Measurements from ENCODE around the gene CHMP4B. TPM values are rescaled to one million over a fixed set of nuclear protein-coding genes. Genes with fewer than 3 reads are reported as not detected.

The CHMP4B gene
- total RNA-seq, 1 experiment from 2014 or later, result 68.9 TPM

GRCh38 chr20:33822991-33823390, 11.8 kb downstream of the CHMP4B start:
- Histone ChIP-seq H3K27ac (ENCODE audit: low read depth, low read length, poor library complexity, severe bottlenecking) (no peak overlapping the region), H3K36me3 (ENCODE audit: insufficient read depth, low read length, poor library complexity, severe bottlenecking) (no peaks in the 10 kb centered on the region), H3K4me3 (ENCODE audit: low read depth, low read length, poor library complexity, severe bottlenecking) (no peak overlapping the region), H3K27me3 (replicated peaks; ENCODE audit: insufficient read depth, low read depth, low read length, poor library complexity) (no peaks in the 10 kb centered on the region), H3K4me1 (ENCODE audit: insufficient read depth, low read length, poor library complexity, severe bottlenecking) (peaks cover 2% of the 10 kb centered on the region), H3K9me3 (ENCODE audit: low read depth, low read length, poor library complexity, severe bottlenecking) (no peaks in the 10 kb centered on the region)
- TF ChIP-seq CTCF (conservative IDR thresholded peaks at IDR 0.05; ENCODE audit: low read depth, low read length) (no peak), EZH2 (IDR thresholded peaks at IDR 0.05; ENCODE audit: borderline replicate concordance, low read depth, low read length, poor library complexity, severe bottlenecking) (no peak)
- CTCF ChIA-PET, result interaction anchor here (1.1 kb wide), 1 partner anchor 9 kb away, joined by 3 read pairs; no protein-coding TSS in a partner anchor
- POLR2A ChIA-PET (ENCODE audit: low non-redundant PET), result no interaction called here
- no TSS peak for BruUV-seq (replicated peaks)
- DNase-seq (ENCODE audit: low spot score), result no peak
- intact Hi-C loops (cut with micrococcal nuclease; ENCODE audit: unreplicated experiment), result no loop called here

- H3K27ac ChIP-seq (ENCODE audit: low read depth, low read length, poor library complexity, severe bottlenecking), result no peak overlapping the region
- peaks cover 19% of the 10 kb centered on the region for H3K4me1 ChIP-seq (ENCODE audit: insufficient read depth, low read length, poor library complexity, severe bottlenecking)
- no peaks in the 10 kb centered on the region for H3K36me3 ChIP-seq (ENCODE audit: insufficient read depth, low read length, poor library complexity, severe bottlenecking)
- H3K27me3 ChIP-seq (replicated peaks; ENCODE audit: insufficient read depth, low read depth, low read length, poor library complexity), result no peaks in the 10 kb centered on the region
- TF ChIP-seq EZH2 (IDR thresholded peaks at IDR 0.05; ENCODE audit: borderline replicate concordance, low read depth, low read length, poor library complexity, severe bottlenecking) (no peak), CTCF (conservative IDR thresholded peaks at IDR 0.05; ENCODE audit: low read depth, low read length) (no peak)
- BruUV-seq (replicated peaks), result no TSS peak
- no peak overlapping the region for H3K4me3 ChIP-seq (ENCODE audit: low read depth, low read length, poor library complexity, severe bottlenecking)
- DNase-seq (ENCODE audit: low spot score), result no peak
- CTCF ChIA-PET, result interaction anchor here (0.5 kb wide), 1 partner anchor 1366 kb away, joined by 4 read pairs; no protein-coding TSS in a partner anchor
- POLR2A ChIA-PET (ENCODE audit: low non-redundant PET), result no interaction called here
- H3K9me3 ChIP-seq (ENCODE audit: low read depth, low read length, poor library complexity, severe bottlenecking), result no peaks in the 10 kb centered on the region
- intact Hi-C loops (cut with micrococcal nuclease; ENCODE audit: unreplicated experiment), result no loop called here
Measured at GRCh38 chr20:33824852-33825251, 13.7 kb downstream of the CHMP4B start.

- Histone ChIP-seq H3K27me3 (replicated peaks; ENCODE audit: insufficient read depth, low read depth, low read length, poor library complexity) (no peaks in the 10 kb centered on the region), H3K9me3 (ENCODE audit: low read depth, low read length, poor library complexity, severe bottlenecking) (no peaks in the 10 kb centered on the region), H3K4me3 (ENCODE audit: low read depth, low read length, poor library complexity, severe bottlenecking) (no peak overlapping the region), H3K36me3 (ENCODE audit: insufficient read depth, low read length, poor library complexity, severe bottlenecking) (no peaks in the 10 kb centered on the region), H3K27ac (ENCODE audit: low read depth, low read length, poor library complexity, severe bottlenecking) (no peak overlapping the region), H3K4me1 (ENCODE audit: insufficient read depth, low read length, poor library complexity, severe bottlenecking) (peaks cover 27% of the 10 kb centered on the region)
- intact Hi-C loops (cut with micrococcal nuclease; ENCODE audit: unreplicated experiment), result no loop called here
- TF ChIP-seq EZH2 (IDR thresholded peaks at IDR 0.05; ENCODE audit: borderline replicate concordance, low read depth, low read length, poor library complexity, severe bottlenecking) (no peak), CTCF (conservative IDR thresholded peaks at IDR 0.05; ENCODE audit: low read depth, low read length) (no peak)
- DNase-seq (ENCODE audit: low spot score), result no peak
- BruUV-seq (replicated peaks), result no TSS peak
- POLR2A ChIA-PET (ENCODE audit: low non-redundant PET), result no interaction called here
- CTCF ChIA-PET, result no interaction called here
Measured at GRCh38 chr20:33825340-33826269, 14.5 kb downstream of the CHMP4B start.
